Caco-2 (cell line): ENCODE results near the gene MS4A15. TPM values are rescaled to one million over a fixed set of nuclear protein-coding genes. Genes with fewer than 3 reads are reported as not detected.
A peak's percentile ranks its signal among the peaks of the same experiment; 100 is the strongest.

ENCODE experiments used
- BruUV-seq: library from RNA; stranded (reverse); fragments of 400-500 nt; replicated peaks from 2 replicates; lab custom pipeline; 2021; lab: Mats Ljungman, UMichigan
- CTCF ChIA-PET: fragments of 300-600 bp; sonication (Branson Sonifier 250); formaldehyde crosslinking; loops from one replicate; lab custom pipeline; 2022; ENCODE audit warnings: antibody characterized with exemption; lab: Charles Lee
- POLR2A ChIA-PET: fragments of 300-600 bp; sonication (Branson Sonifier 250); formaldehyde crosslinking; loops from one replicate; lab custom pipeline; 2022; ENCODE audit warnings: antibody characterized with exemption; lab: Charles Lee
- DNase-seq, 2 experiments: peaks; one replicate each; pipeline versions ENCODE4 v3.0.0 to v3.0.0-alpha.2; 2020 to 2022
- H3K27me3 ChIP-seq: replicated peaks from 2 replicates; pipeline ENCODE4 v1.6.0; 2011; ENCODE audit warnings: low read length; ENCODE audit not compliant: control insufficient read depth, insufficient read depth
- H3K36me3 ChIP-seq: 2 replicates; pipeline ENCODE4 v1.5.1; 2011; ENCODE audit warnings: low read length; ENCODE audit not compliant: control insufficient read depth, insufficient read depth
- H3K4me1 ChIP-seq: fragments of 250-450 bp; sonication (Bioruptor Pico); 2 replicates; pipeline ENCODE4 v1.5.1; 2020; ENCODE audit warnings: mild to moderate bottlenecking
- H3K4me3 ChIP-seq: 2 replicates; pipeline ENCODE4 v1.5.1; 2011; ENCODE audit warnings: low read depth, mild to moderate bottlenecking, control low read depth, low read length
- H3K9me3 ChIP-seq: fragments of 250-450 bp; sonication (Bioruptor Pico); 2 replicates; pipeline ENCODE4 v1.5.1; 2020; ENCODE audit warnings: mild to moderate bottlenecking, moderate library complexity
- H3K27ac Mint-ChIP-seq: one replicate; pipeline ENCODE4 v1.8.0; 2022; ENCODE audit warnings: mixed read lengths; ENCODE audit not compliant: unreplicated experiment
- H3K27me3 Mint-ChIP-seq: one replicate; pipeline ENCODE4 v1.8.0; 2022; ENCODE audit warnings: mixed read lengths; ENCODE audit not compliant: insufficient read depth, unreplicated experiment
- H3K36me3 Mint-ChIP-seq: one replicate; pipeline ENCODE4 v1.8.0; 2022; ENCODE audit warnings: mild to moderate bottlenecking, mixed read lengths; ENCODE audit not compliant: insufficient read depth, unreplicated experiment
- H3K4me1 Mint-ChIP-seq: one replicate; pipeline ENCODE4 v1.8.0; 2022; ENCODE audit warnings: low read depth, mixed read lengths; ENCODE audit not compliant: unreplicated experiment
- H3K4me3 Mint-ChIP-seq: one replicate; pipeline ENCODE4 v1.8.0; 2022; ENCODE audit warnings: mild to moderate bottlenecking, moderate library complexity, mixed read lengths; ENCODE audit not compliant: unreplicated experiment
- H3K9me3 Mint-ChIP-seq: one replicate; pipeline ENCODE4 v1.8.0; 2022; ENCODE audit warnings: mixed read lengths; ENCODE audit not compliant: unreplicated experiment
- intact Hi-C: fragments of 100-400 bp; cut with micrococcal nuclease; formaldehyde crosslinking; loops from one replicate; pipeline ENCODE4 v1.10.0; 2022; ENCODE audit not compliant: unreplicated experiment
- total RNA-seq: library from RNA; stranded (reverse); gene quantifications from 2 replicates; pipeline ENCODE4 v1.2.3, GENCODE V29; 2022
- TF ChIP-seq, protein P1 (sequence below), 2 experiments: fragments of 200-600 bp in 1 of 2; IDR thresholded peaks; 1 replicate in 1 of 2; 2 replicates in 1 of 2; pipeline versions ENCODE4 v1.5.1 to v1.8.0; 2011 to 2022; ENCODE audit warnings: antibody characterized with exemption in 1 of 2, control low read depth in 1 of 2, inconsistent platforms in 1 of 2, low read depth in 1 of 2, low read length in 1 of 2, mild to moderate bottlenecking in 1 of 2, moderate library complexity in 1 of 2; ENCODE audit not compliant: insufficient read depth in 1 of 2, severe bottlenecking in 1 of 2, unreplicated experiment in 1 of 2

The MS4A15 gene
- total RNA-seq, 1 experiment from 2014 or later = not detected

DNA sequence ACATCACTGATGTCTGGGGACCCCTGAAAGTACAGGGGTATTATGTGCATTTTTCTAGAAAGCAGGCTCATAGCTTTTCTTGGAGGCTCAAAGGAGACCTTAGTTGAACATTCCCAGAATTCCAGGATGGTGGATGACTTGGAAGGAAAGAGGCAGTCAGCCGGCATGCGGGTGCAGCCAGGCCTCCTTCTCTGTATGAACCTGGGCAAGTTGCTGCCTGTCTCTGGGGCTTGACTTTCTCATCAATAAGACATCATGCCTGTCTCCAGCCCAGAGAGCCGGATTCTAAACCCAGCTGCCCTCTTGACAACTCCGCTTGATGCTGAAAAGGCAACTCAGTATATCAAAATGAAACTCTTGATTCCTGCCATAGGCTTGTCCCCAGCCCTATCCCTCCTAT is 12.6 kb downstream of the MS4A15 start:
- intact Hi-C loops = no loop called here
- no peak overlapping the region for H3K4me3 Mint-ChIP-seq
- H3K9me3 Mint-ChIP-seq = no peaks in the 10 kb centered on the region
- Histone ChIP-seq H3K4me3 (no peak overlapping the region), H3K27me3 (no peaks in the 10 kb centered on the region), H3K9me3 (no peaks in the 10 kb centered on the region), H3K4me1 (no peaks in the 10 kb centered on the region), H3K36me3 (no peaks in the 10 kb centered on the region)
- peaks cover 3% of the 10 kb centered on the region for H3K4me1 Mint-ChIP-seq
- H3K36me3 Mint-ChIP-seq = no peaks in the 10 kb centered on the region
- ChIA-PET POLR2A (no interaction called here), CTCF (interaction anchor here (0.5 kb wide), 1 partner anchor 62 kb away, joined by 5 read pairs; no protein-coding TSS in a partner anchor)
- TF ChIP-seq, protein P1, sequence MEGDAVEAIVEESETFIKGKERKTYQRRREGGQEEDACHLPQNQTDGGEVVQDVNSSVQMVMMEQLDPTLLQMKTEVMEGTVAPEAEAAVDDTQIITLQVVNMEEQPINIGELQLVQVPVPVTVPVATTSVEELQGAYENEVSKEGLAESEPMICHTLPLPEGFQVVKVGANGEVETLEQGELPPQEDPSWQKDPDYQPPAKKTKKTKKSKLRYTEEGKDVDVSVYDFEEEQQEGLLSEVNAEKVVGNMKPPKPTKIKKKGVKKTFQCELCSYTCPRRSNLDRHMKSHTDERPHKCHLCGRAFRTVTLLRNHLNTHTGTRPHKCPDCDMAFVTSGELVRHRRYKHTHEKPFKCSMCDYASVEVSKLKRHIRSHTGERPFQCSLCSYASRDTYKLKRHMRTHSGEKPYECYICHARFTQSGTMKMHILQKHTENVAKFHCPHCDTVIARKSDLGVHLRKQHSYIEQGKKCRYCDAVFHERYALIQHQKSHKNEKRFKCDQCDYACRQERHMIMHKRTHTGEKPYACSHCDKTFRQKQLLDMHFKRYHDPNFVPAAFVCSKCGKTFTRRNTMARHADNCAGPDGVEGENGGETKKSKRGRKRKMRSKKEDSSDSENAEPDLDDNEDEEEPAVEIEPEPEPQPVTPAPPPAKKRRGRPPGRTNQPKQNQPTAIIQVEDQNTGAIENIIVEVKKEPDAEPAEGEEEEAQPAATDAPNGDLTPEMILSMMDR (IDR thresholded peaks at IDR 0.05; ENCODE audit: insufficient read depth in 1 of 2, low read depth in 1 of 2, low read length in 1 of 2, severe bottlenecking in 1 of 2, unreplicated experiment in 1 of 2) = no peak
- DNase-seq = peak in 1 of 2 experiments; percentile 9
- BruUV-seq = no TSS peak
- H3K27ac Mint-ChIP-seq = peak overlapping the region; percentile 48
- no peaks in the 10 kb centered on the region for H3K27me3 Mint-ChIP-seq

DNA sequence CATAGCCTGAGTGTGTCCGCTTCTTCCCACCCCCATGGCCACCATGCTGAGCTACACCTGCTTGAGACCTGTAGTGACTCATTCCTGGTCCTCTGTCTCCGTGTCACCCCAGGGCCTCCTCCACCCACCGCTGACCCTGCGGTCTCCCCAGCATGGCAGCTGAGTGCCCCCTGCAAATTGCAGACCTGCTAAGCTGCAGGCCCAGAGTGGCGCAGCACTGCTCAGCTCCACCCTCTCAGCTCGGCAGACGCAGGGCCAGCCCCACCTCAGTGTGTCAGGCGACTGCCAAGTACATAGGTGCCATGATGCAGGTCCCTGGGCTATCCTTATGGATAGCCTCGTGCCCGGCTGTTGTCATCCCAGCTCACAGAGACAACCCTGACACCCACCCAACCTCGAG is 13.1 kb downstream of the MS4A15 start:
- Histone ChIP-seq H3K36me3 (no peaks in the 10 kb centered on the region), H3K4me3 (no peak overlapping the region), H3K9me3 (no peaks in the 10 kb centered on the region), H3K27me3 (no peaks in the 10 kb centered on the region), H3K4me1 (no peaks in the 10 kb centered on the region)
- CTCF ChIA-PET = no interaction called here
- BruUV-seq = no TSS peak
- Mint-ChIP-seq H3K4me1 (no peaks in the 10 kb centered on the region), H3K27ac (peak overlapping the region; percentile 48), H3K4me3 (no peak overlapping the region), H3K27me3 (no peaks in the 10 kb centered on the region), H3K36me3 (no peaks in the 10 kb centered on the region), H3K9me3 (no peaks in the 10 kb centered on the region)
- intact Hi-C loops = no loop called here
- no peak for DNase-seq
- POLR2A ChIA-PET = interaction anchor here (0.6 kb wide), 1 partner anchor 262 kb away, joined by 3 read pairs; no protein-coding TSS in a partner anchor
- TF ChIP-seq, protein P1 (IDR thresholded peaks at IDR 0.05; ENCODE audit: insufficient read depth in 1 of 2, low read depth in 1 of 2, low read length in 1 of 2, severe bottlenecking in 1 of 2, unreplicated experiment in 1 of 2) = no peak

DNA sequence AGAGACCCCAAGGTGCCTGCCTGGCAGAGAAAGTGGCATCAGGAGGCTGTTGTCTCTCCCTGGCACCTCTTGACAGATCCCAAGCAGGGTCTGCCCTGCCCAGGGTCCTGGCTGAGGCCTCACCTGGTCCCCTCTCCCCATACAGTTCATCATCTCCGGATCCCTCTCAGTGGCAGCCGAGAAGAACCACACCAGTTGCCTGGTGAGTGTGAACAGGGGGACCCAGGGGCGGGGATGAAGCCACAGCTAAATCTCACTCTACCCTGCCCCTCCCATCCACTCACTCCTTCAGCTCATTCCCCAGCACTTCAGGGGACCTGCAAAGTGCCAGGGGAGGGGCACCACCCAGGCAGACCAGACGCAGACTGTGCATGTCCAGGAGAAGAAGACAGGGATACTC is 14.5 kb downstream of the MS4A15 start:
- H3K4me3 ChIP-seq = no peak overlapping the region
- ChIA-PET CTCF (interaction anchor here (2.8 kb wide), 1 partner anchor 116 kb away, joined by 9 read pairs; no protein-coding TSS in a partner anchor), POLR2A (no interaction called here)
- intact Hi-C loops = no loop called here
- H3K36me3 ChIP-seq = no peaks in the 10 kb centered on the region
- no peaks in the 10 kb centered on the region for H3K4me1 ChIP-seq
- no peaks in the 10 kb centered on the region for H3K9me3 Mint-ChIP-seq
- H3K27me3 Mint-ChIP-seq = no peaks in the 10 kb centered on the region
- H3K27me3 ChIP-seq = no peaks in the 10 kb centered on the region
- H3K9me3 ChIP-seq = no peaks in the 10 kb centered on the region
- no peak for DNase-seq
- no peaks in the 10 kb centered on the region for H3K4me1 Mint-ChIP-seq
- no peaks in the 10 kb centered on the region for H3K36me3 Mint-ChIP-seq
- H3K27ac Mint-ChIP-seq = no peak overlapping the region
- TF ChIP-seq, protein P1 (IDR thresholded peaks at IDR 0.05; ENCODE audit: insufficient read depth in 1 of 2, low read depth in 1 of 2, low read length in 1 of 2, severe bottlenecking in 1 of 2, unreplicated experiment in 1 of 2) = no peak
- BruUV-seq = no TSS peak
- no peak overlapping the region for H3K4me3 Mint-ChIP-seq
